K562 (cell line): ENCODE measurements around the gene AP1M1. TPM values are rescaled to one million over a fixed set of nuclear protein-coding genes. Genes with fewer than 3 reads are reported as not detected.

Experiments
- CHD4 ChIP-seq: fragments of 200-600 bp; sonication (generic); IDR thresholded peaks from 3 replicates; pipeline ENCODE4 v1.6.1; 2012; ENCODE audit warnings: low read depth, mild to moderate bottlenecking, mixed read lengths, low read length, inconsistent platforms; ENCODE audit not compliant: insufficient read depth, insufficient replicate concordance, poor library complexity, severe bottlenecking
- CTBP1 ChIP-seq: fragments of 450-650 bp; IDR thresholded peaks from 2 replicates; pipeline ENCODE4 v1.6.1; 2016; ENCODE audit warnings: borderline replicate concordance
- DIDO1 ChIP-seq: fragments of 450-650 bp; IDR thresholded peaks from 2 replicates; pipeline ENCODE4 v1.6.1; 2016; ENCODE audit warnings: low read depth, missing biosample characterization, missing genetic modification characterization
- FOSL1 ChIP-seq: fragments of 200-800 bp; sonication (Bioruptor generic); conservative IDR thresholded peaks from 2 replicates; pipeline ENCODE4 v1.6.1; 2016; ENCODE audit warnings: missing genetic modification characterization, missing compliant biosample characterization
- HES1 ChIP-seq: fragments of 450-650 bp; IDR thresholded peaks from 2 replicates; pipeline ENCODE4 v1.6.1; 2016; ENCODE audit warnings: low read depth, mild to moderate bottlenecking, moderate library complexity
- MTA2 ChIP-seq: fragments of 450-650 bp; IDR thresholded peaks from 2 replicates; pipeline ENCODE4 v1.6.1; 2016; ENCODE audit warnings: low read depth
- NFIC ChIP-seq: fragments of 450-650 bp; IDR thresholded peaks from 2 replicates; pipeline ENCODE4 v1.6.1; 2017; ENCODE audit warnings: mild to moderate bottlenecking, inconsistent platforms
- NR2C2 ChIP-seq, 2 experiments: fragments of 200-800 bp in 1 of 2; sonication (Bioruptor generic) in 1 of 2; sonication (generic) in 1 of 2; formaldehyde crosslinking in 1 of 2; IDR thresholded peaks; 2 replicates each; pipeline versions ENCODE4 v1.6.1 to v1.8.0; 2016 to 2022; ENCODE audit warnings: mild to moderate bottlenecking in 1 of 2, missing compliant biosample characterization in 1 of 2, missing genetic modification characterization in 1 of 2, missing genetic modification reagents in 1 of 2
- POU5F1 ChIP-seq: fragments of 150-350 bp; IDR thresholded peaks from 2 replicates; pipeline ENCODE4 v1.6.1; 2014; ENCODE audit warnings: borderline replicate concordance, low read length, low read depth, mild to moderate bottlenecking; ENCODE audit not compliant: partially characterized antibody
- SIRT6 ChIP-seq: IDR thresholded peaks from one replicate; pipeline ENCODE4 v1.6.1; 2012; ENCODE audit warnings: low read depth, mild to moderate bottlenecking, control low read depth, inconsistent platforms, low read length, moderate library complexity
- SMAD3 ChIP-seq: fragments of 450-650 bp; formaldehyde crosslinking; conservative IDR thresholded peaks from 2 replicates; pipeline ENCODE4 v1.4.0; 2020; ENCODE audit warnings: mild to moderate bottlenecking
- SP1 ChIP-seq: sonication (generic); formaldehyde crosslinking; IDR thresholded peaks from 2 replicates; pipeline ENCODE4 v1.8.1; 2022; ENCODE audit warnings: mild to moderate bottlenecking, missing genetic modification reagents
- TEAD2 ChIP-seq: fragments of 450-650 bp; IDR thresholded peaks from 2 replicates; pipeline ENCODE4 v1.6.1; 2016; ENCODE audit warnings: missing genetic modification characterization, control low read depth, missing compliant biosample characterization
- TEAD4 ChIP-seq, 2 experiments: sonication (generic) in 1 of 2; formaldehyde crosslinking in 1 of 2; IDR thresholded peaks; 2 replicates each; pipeline versions ENCODE4 v1.6.1 to v1.8.0; 2012 to 2022; ENCODE audit warnings: borderline replicate concordance in 1 of 2, inconsistent platforms in 1 of 2, low read length in 1 of 2, mild to moderate bottlenecking in 1 of 2, missing genetic modification reagents in 1 of 2
- TFE3 ChIP-seq: fragments of 450-650 bp; formaldehyde crosslinking; IDR thresholded peaks from 2 replicates; pipeline ENCODE4 v1.4.0; 2020; ENCODE audit warnings: mild to moderate bottlenecking, mixed read lengths
- ZBTB26 ChIP-seq: fragments of 450-650 bp; formaldehyde crosslinking; IDR thresholded peaks from 2 replicates; pipeline ENCODE4 v1.4.0; 2022; ENCODE audit warnings: missing genetic modification characterization
- ZNF3 ChIP-seq: fragments of 250-450 bp; sonication (Bioruptor Pico); IDR thresholded peaks from 2 replicates; pipeline ENCODE4 v1.5.0; 2021; ENCODE audit warnings: mild to moderate bottlenecking, moderate library complexity
- ZNF511 ChIP-seq: sonication (generic); formaldehyde crosslinking; IDR thresholded peaks from 2 replicates; pipeline ENCODE4 v1.8.0; 2022; ENCODE audit warnings: mild to moderate bottlenecking, missing genetic modification reagents
- polyA plus RNA-seq, 8 experiments: library from polyadenylated mRNA; depleted of rRNA in 4 of 8; stranded (reverse) in 5 of 8; unstranded in 3 of 8; fragments of >200 nt; fragmentation: Nextera tagmentation in 2 of 8; fragmentation: Illumina TruSeq in 1 of 8; extraction: Ambion mirVana in 2 of 8; extraction: Trizol in 1 of 8; gene quantifications; 2 replicates each; pipeline versions ENCODE4 v1.2.1 to v1.2.3, GENCODE V29; 2011 to 2014; ENCODE audit warnings: inconsistent platforms in 1 of 8, missing spikeins in 1 of 8
- total RNA-seq, 7 experiments: library from RNA; depleted of rRNA in 6 of 7; stranded (reverse); fragments of >200 nt in 6 of 7; fragmentation: Illumina TruSeq in 2 of 7; extraction: Trizol in 2 of 7; gene quantifications; 2 replicates each; pipeline versions ENCODE4 v1.2.1 to v1.2.3, GENCODE V29; 2011 to 2021; ENCODE audit warnings: low replicate concordance in 1 of 7

Gene AP1M1
- total and polyA plus RNA-seq, 9 of the 15 experiments (the other 6 are each of a cell fraction or from before 2014, with no cell fraction given): 0.87 to 56.2 (median 29.1) TPM

- TF ChIP-seq NR2C2 (CRISPR knock-in tag; IDR thresholded peaks at IDR 0.05) (no peak), NR2C2 (tag; IDR thresholded peaks at IDR 0.05) (0 out of 2 replicates have a peak, but pooled peaks have one; percentile 30), ZBTB26 (CRISPR knock-in tag) (no peak), CHD4 (no peak), POU5F1 (no peak), ZNF511 (no peak), TEAD2 (no peak), CTBP1 (peak; percentile 14; the same call in 1 of the 2 replicates), FOSL1 (tag) (no peak), TEAD4 (IDR thresholded peaks at IDR 0.05; ENCODE audit: low read length) (no peak), TEAD4 (CRISPR knock-in tag; IDR thresholded peaks at IDR 0.05; ENCODE audit: borderline replicate concordance) (no peak), TFE3 (CRISPR knock-in tag) (no peak), SIRT6 (no peak), HES1 (no peak), NFIC (peak; percentile 85), MTA2 (no peak), ZNF3 (CRISPR knock-in tag) (no peak), SMAD3 (CRISPR knock-in tag) (no peak), DIDO1 (tag) (no peak), SP1 (CRISPR knock-in tag) (no peak)
Observed at GRCh38 chr19:16262618-16263017, 64.9 kb downstream of the AP1M1 start (continued).
